Progenitor cell of endocrine pancreas (in vitro differentiated cells): Measurements from ENCODE around the gene GPX8. TPM values are rescaled to one million over a fixed set of nuclear protein-coding genes. Genes with fewer than 3 reads are reported as not detected.

Source experiments
- DNase-seq: peaks from one replicate; pipeline ENCODE4 v3.0.0; 2021; ENCODE audit warnings: low spot score; ENCODE audit not compliant: unreplicated experiment
- H3K27ac Mint-ChIP-seq: 2 replicates; pipeline ENCODE4 v1.8.0; 2021; ENCODE audit warnings: mild to moderate bottlenecking, moderate library complexity, mixed read lengths
- H3K27me3 Mint-ChIP-seq: 2 replicates; pipeline ENCODE4 v1.8.0; 2021; ENCODE audit warnings: mixed read lengths
- H3K36me3 Mint-ChIP-seq: 2 replicates; pipeline ENCODE4 v1.8.0; 2022; ENCODE audit warnings: mixed read lengths; ENCODE audit not compliant: insufficient read depth
- H3K4me1 Mint-ChIP-seq: 2 replicates; pipeline ENCODE4 v1.8.0; 2021; ENCODE audit warnings: low read depth, mixed read lengths
- H3K4me3 Mint-ChIP-seq: 2 replicates; pipeline ENCODE4 v1.8.0; 2021; ENCODE audit warnings: low read depth, mild to moderate bottlenecking, moderate library complexity, mixed read lengths
- H3K9me3 Mint-ChIP-seq: 2 replicates; pipeline ENCODE4 v1.8.0; 2021; ENCODE audit warnings: low read depth, mixed read lengths
- microRNA-seq: library from miRNA; unstranded; fragments of <30 nt; microRNA quantifications from one replicate; pipeline ENCODE4 v1.1.0, GENCODE V29; 2020; ENCODE audit warnings: borderline number of aligned reads; ENCODE audit not compliant: unreplicated experiment
- total RNA-seq: library from RNA; stranded (reverse); gene quantifications from 2 replicates; pipeline ENCODE4 v1.2.1, GENCODE V29; 2021
- TF ChIP-seq, protein P1 (sequence below): fragments of 200-600 bp; sonication (generic); IDR thresholded peaks from one replicate; pipeline ENCODE4 v1.5.0; 2021; ENCODE audit warnings: antibody characterized with exemption, mild to moderate bottlenecking; ENCODE audit not compliant: unreplicated experiment

The GPX8 gene
- total RNA-seq, 1 donor from 2014 or later, result 40.0 TPM

DNA sequence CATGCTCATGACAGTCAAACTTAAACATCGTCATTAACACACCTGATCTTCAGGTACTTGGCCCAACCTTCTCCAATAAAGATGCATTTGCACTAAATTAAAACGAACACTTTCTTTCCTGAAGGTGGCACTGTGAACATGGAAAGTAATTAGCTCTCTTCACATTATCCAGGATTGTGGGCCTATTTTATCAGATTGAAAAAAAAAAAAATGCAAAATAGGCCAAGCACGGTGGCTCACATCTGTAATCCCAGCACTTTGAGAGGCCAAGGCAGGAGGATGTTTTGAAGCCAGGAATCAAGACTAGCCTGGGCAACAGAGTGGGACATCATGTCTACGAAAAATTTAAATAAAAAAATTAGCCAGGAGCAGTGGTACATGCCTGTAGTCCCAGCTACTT lies 27.4 kb downstream of the GPX8 start:
- Mint-ChIP-seq H3K4me1 (peaks cover 5% of the 10 kb centered on the region), H3K4me3 (no peak overlapping the region), H3K27me3 (peaks cover 39% of the 10 kb centered on the region), H3K27ac (no peak overlapping the region), H3K36me3 (no peaks in the 10 kb centered on the region), H3K9me3 (no peaks in the 10 kb centered on the region)
- TF ChIP-seq, protein P1, sequence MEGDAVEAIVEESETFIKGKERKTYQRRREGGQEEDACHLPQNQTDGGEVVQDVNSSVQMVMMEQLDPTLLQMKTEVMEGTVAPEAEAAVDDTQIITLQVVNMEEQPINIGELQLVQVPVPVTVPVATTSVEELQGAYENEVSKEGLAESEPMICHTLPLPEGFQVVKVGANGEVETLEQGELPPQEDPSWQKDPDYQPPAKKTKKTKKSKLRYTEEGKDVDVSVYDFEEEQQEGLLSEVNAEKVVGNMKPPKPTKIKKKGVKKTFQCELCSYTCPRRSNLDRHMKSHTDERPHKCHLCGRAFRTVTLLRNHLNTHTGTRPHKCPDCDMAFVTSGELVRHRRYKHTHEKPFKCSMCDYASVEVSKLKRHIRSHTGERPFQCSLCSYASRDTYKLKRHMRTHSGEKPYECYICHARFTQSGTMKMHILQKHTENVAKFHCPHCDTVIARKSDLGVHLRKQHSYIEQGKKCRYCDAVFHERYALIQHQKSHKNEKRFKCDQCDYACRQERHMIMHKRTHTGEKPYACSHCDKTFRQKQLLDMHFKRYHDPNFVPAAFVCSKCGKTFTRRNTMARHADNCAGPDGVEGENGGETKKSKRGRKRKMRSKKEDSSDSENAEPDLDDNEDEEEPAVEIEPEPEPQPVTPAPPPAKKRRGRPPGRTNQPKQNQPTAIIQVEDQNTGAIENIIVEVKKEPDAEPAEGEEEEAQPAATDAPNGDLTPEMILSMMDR, result peak; percentile 50
- no peak for DNase-seq

DNA sequence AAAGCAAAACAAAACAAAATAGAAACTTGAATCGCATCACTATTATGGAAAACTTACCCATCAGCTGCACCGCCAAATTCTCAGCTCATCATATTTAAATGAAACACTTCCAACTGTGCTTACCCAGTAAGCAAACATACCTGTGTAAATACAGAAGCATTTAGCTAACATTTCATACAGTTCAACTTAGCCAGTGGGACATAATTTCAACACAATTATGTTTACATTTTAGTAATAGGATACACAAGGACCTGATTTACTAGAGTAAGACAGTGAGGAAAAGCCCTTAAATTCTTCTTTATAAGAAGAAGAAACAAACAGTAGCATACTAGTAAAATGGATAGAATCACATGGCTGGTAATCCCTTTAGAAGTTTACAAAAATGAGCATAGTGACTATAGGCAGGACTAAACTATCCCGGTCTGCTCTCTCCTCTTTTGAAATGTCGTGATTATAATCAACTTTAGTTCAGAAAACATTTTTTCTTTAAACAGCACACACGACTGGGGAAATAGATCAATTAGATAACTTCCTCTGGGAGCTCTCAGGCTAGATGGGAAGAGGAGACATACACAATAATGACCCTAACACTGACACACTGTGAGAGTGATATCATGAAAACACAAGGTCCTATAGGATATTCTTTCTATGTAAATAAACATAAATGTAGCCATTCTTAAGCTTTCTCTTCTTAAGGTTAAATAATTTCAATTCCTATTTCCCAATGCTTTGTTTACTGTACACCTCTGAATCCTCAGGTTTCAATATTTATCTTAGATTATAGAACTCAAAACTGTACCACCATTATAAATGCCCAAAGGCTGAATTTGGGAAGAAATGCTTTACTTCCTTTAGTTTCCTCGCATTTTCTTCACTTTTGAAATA lies 28.9 kb downstream of the GPX8 start:
- Mint-ChIP-seq H3K27ac (no peak overlapping the region), H3K36me3 (no peaks in the 10 kb centered on the region), H3K4me1 (peaks cover 5% of the 10 kb centered on the region), H3K9me3 (no peaks in the 10 kb centered on the region), H3K4me3 (no peak overlapping the region), H3K27me3 (peaks cover 48% of the 10 kb centered on the region)
- TF ChIP-seq, protein P1, result no peak
- no peak for DNase-seq

DNA sequence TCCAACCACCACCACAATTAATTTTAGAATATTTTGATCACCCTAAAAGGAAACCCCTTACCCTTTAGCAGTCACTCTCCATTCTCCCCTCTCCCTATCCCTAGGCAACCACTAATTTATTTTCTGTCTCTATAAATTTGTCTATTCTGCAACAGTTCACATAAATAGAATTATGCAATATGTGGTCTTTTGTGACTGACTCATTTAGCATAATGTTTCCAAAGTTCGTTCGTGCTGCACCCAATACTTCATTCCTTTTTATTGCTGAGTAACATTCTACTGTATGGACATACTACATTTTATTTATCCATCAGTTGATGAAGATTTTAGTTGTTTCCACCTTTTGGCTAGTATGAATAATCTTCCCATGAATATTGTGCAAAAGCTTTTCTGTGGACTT lies 31.2 kb downstream of the GPX8 start:
- H3K4me3 Mint-ChIP-seq, result no peak overlapping the region
- H3K27ac Mint-ChIP-seq, result no peak overlapping the region
- no peaks in the 10 kb centered on the region for H3K36me3 Mint-ChIP-seq
- no peaks in the 10 kb centered on the region for H3K9me3 Mint-ChIP-seq
- TF ChIP-seq, protein P1, result no peak
- peaks cover 5% of the 10 kb centered on the region for H3K4me1 Mint-ChIP-seq
- DNase-seq, result no peak
- H3K27me3 Mint-ChIP-seq, result peaks cover 36% of the 10 kb centered on the region

DNA sequence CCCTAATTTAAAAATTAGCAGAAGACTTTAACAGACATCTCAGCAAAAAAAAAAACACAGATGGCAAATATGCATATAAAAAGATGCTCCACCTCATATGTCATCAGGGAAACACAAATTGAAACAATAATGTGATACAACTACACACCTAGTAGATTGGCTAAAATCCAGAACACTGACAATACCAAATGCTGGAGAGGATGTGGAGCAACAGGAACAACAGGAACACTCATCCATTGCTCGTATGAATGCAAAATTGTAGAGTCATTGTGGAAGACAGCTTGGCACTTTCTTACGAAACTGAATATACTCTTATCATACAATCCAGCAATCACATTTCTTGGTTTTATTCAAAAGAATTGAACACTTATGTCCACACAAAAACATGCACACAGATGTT lies 45.0 kb downstream of the GPX8 start:
- Mint-ChIP-seq H3K4me1 (no peaks in the 10 kb centered on the region), H3K36me3 (no peaks in the 10 kb centered on the region), H3K27me3 (peaks cover 35% of the 10 kb centered on the region), H3K4me3 (no peak overlapping the region), H3K27ac (no peak overlapping the region), H3K9me3 (no peaks in the 10 kb centered on the region)
- TF ChIP-seq, protein P1, result no peak
- no peak for DNase-seq

DNA sequence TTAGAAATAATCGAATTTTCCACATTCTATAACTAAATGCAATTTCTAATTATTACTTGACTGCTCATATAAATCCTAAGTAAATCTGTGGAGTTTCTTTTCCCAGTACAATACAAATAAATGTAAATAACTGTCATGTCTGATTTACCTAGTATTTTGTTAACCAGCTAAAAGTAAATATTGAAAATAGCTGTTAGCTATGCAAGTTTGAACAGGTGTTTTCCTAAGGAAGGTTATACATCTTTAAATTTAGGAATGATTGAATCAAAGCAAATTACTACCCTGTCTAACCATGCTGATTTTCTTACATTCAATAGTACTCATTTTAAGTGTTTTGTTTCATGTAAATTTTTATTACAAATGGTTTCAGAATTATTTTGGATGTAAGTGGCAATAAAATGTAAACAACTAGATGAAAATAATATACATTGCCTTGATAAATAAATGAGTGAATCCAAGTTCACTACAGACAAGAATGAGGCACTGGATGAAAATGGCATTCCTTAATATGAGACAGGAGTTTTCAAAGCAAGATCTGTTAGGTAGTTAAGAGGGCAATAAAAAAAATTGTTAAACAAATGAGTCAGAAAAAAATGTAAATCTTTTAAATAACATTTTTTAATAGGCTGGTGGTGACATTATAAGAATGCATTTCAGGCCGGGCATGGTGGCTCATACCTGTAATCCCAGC lies 51.4 kb downstream of the GPX8 start:
- H3K9me3 Mint-ChIP-seq, result no peaks in the 10 kb centered on the region
- H3K4me3 Mint-ChIP-seq, result no peak overlapping the region
- DNase-seq, result no peak

More for the DNA sequence above, 51.4 kb downstream of the GPX8 start:
- no peaks in the 10 kb centered on the region for H3K36me3 Mint-ChIP-seq
- no peak overlapping the region for H3K27ac Mint-ChIP-seq
- peaks cover 2% of the 10 kb centered on the region for H3K4me1 Mint-ChIP-seq
- TF ChIP-seq, protein P1, result no peak
- peaks cover 15% of the 10 kb centered on the region for H3K27me3 Mint-ChIP-seq

Small RNA genes lying within 50 kb of the gene (microRNA-seq; reads per million reads assigned to microRNA genes)
- gene MIR449A, result not detected
- not detected for gene MIR449B
- not detected for gene MIR449C

Other genes starting within 250 kb of the GPX8 start
- not detected in 2 replicates for gene ESM1, start 174.6 kb upstream of the GPX8 start, total RNA-seq
- gene GZMK, start 135.9 kb upstream of the GPX8 start, total RNA-seq, result not detected in 2 replicates
- not detected in 2 replicates for gene GZMA, start 57.5 kb upstream of the GPX8 start, total RNA-seq
- gene CDC20B, start 13.0 kb downstream of the GPX8 start, total RNA-seq, result not detected in 2 replicates
- not detected in 2 replicates for gene MCIDAS, start 67.1 kb downstream of the GPX8 start, total RNA-seq
- 0.19 TPM in 1 of 2 replicates, not detected in the other for gene CCNO, start 73.4 kb downstream of the GPX8 start, total RNA-seq
- gene DHX29, start 147.5 kb downstream of the GPX8 start, total RNA-seq, result 24.2 and 25.1 TPM in 2 replicates
- gene MTREX, start 147.8 kb downstream of the GPX8 start, total RNA-seq, result 75.5 and 79.5 TPM in 2 replicates